HG02798 (cell line): ENCODE data around the gene BIK.

Experiments
- ATAC-seq: cut with Tn5 transposase; IDR thresholded peaks from one replicate; pipeline ENCODE4 v1.9.1; 2021; ENCODE audit warnings: mild to moderate bottlenecking; ENCODE audit not compliant: unreplicated experiment, poor library complexity

Gene BIK

GRCh38 chr22:43110444-43110926 is at the start of gene BIK:
BIK (plus strand) TSS chr22:43110750; CDS start chr22:43124023, 13,273 bp downstream.
- peak; percentile 48 for ATAC-seq

- ATAC-seq = no peak
Observed at GRCh38 chr22:43066134-43066533, 44.4 kb upstream of the BIK start.

- no peak for ATAC-seq
Observed at GRCh38 chr22:43066844-43067385, 43.6 kb upstream of the BIK start.

- no peak for ATAC-seq
Observed at GRCh38 chr22:43077121-43077877, 33.3 kb upstream of the BIK start.

GRCh38 chr22:43078522-43078921 is 32.0 kb upstream of the BIK start:
- no peak for ATAC-seq

GRCh38 chr22:43079742-43080141 is 30.8 kb upstream of the BIK start:
- ATAC-seq = no peak

- ATAC-seq = no peak
Observed at GRCh38 chr22:43080616-43081015, 29.9 kb upstream of the BIK start.

- no peak for ATAC-seq
Observed at GRCh38 chr22:43081968-43082367, 28.6 kb upstream of the BIK start.

- ATAC-seq = no peak
Observed at GRCh38 chr22:43085658-43086606, 24.6 kb upstream of the BIK start.

GRCh38 chr22:43088627-43088983 is 21.9 kb upstream of the BIK start:
- ATAC-seq = no peak

- peak; percentile 90 for ATAC-seq
Observed at GRCh38 chr22:43088984-43089717, 21.4 kb upstream of the BIK start, which contains the start of gene TTLL1. TTLL1 (minus strand) TSS chr22:43089391; CDS start chr22:43075586, 13,805 bp downstream.

GRCh38 chr22:43090130-43090789 is 20.3 kb upstream of the BIK start:
- ATAC-seq = no peak

- ATAC-seq = no peak
Observed at GRCh38 chr22:43092085-43092484, 18.5 kb upstream of the BIK start.

GRCh38 chr22:43094085-43094484 is 16.5 kb upstream of the BIK start:
- ATAC-seq = no peak

GRCh38 chr22:43094551-43094950 is 16.0 kb upstream of the BIK start:
- no peak for ATAC-seq

GRCh38 chr22:43096420-43096819 is 14.1 kb upstream of the BIK start:
- no peak for ATAC-seq

- no peak for ATAC-seq
Observed at GRCh38 chr22:43098356-43098755, 12.2 kb upstream of the BIK start.

- no peak for ATAC-seq
Observed at GRCh38 chr22:43099095-43099494, 11.5 kb upstream of the BIK start.

GRCh38 chr22:43100225-43100624 is 10.3 kb upstream of the BIK start:
- no peak for ATAC-seq

GRCh38 chr22:43101306-43101705 is 9.2 kb upstream of the BIK start:
- ATAC-seq = no peak
